ENCODE results near the gene ERICH4.

Gene ERICH4

GRCh38 chr19:41399091-41399490, 43.9 kb upstream of the ERICH4 start:
- Histone ChIP-seq H3K27me3 (ENCODE audit: insufficient read depth, low read depth, severe bottlenecking) (no peaks in the 10 kb centered on the region), H3K27ac (no peak overlapping the region), H3K36me3 (peaks cover 7% of the 10 kb centered on the region), H3K4me3 (ENCODE audit: low read depth, low read length) (no peak overlapping the region), H3K9me3 (ENCODE audit: severe bottlenecking) (no peaks in the 10 kb centered on the region)
- TF ChIP-seq CTCF (IDR thresholded peaks at IDR 0.05; ENCODE audit: low read depth, low read length): no peak
- DNase-seq: no peak

GRCh38 chr19:41399525-41399924, 43.4 kb upstream of the ERICH4 start:
- no peak for DNase-seq
- no peak overlapping the region for H3K27ac ChIP-seq
- H3K27me3 ChIP-seq (ENCODE audit: insufficient read depth, low read depth, severe bottlenecking): no peaks in the 10 kb centered on the region
- no peaks in the 10 kb centered on the region for H3K9me3 ChIP-seq (ENCODE audit: severe bottlenecking)
- no peak overlapping the region for H3K4me3 ChIP-seq (ENCODE audit: low read depth, low read length)
- TF ChIP-seq CTCF (IDR thresholded peaks at IDR 0.05; ENCODE audit: low read depth, low read length): no peak
- H3K36me3 ChIP-seq: peaks cover 4% of the 10 kb centered on the region

- no peak overlapping the region for H3K4me3 ChIP-seq (ENCODE audit: low read depth, low read length)
- no peaks in the 10 kb centered on the region for H3K9me3 ChIP-seq (ENCODE audit: severe bottlenecking)
- no peak for DNase-seq
- H3K36me3 ChIP-seq: peaks cover 3% of the 10 kb centered on the region; the same call in 1 of the 2 replicates
- H3K27ac ChIP-seq: no peak overlapping the region
- H3K27me3 ChIP-seq (ENCODE audit: insufficient read depth, low read depth, severe bottlenecking): no peaks in the 10 kb centered on the region
- TF ChIP-seq CTCF (IDR thresholded peaks at IDR 0.05; ENCODE audit: low read depth, low read length): no peak
These were observed 41.5 kb upstream of the ERICH4 start for GRCh38 chr19:41401483-41401882.

- H3K27ac ChIP-seq: no peak overlapping the region
- no peaks in the 10 kb centered on the region for H3K9me3 ChIP-seq (ENCODE audit: severe bottlenecking)
- no peak for DNase-seq
- H3K36me3 ChIP-seq: peaks cover 3% of the 10 kb centered on the region; the same call in 1 of the 2 replicates
- no peaks in the 10 kb centered on the region for H3K27me3 ChIP-seq (ENCODE audit: insufficient read depth, low read depth, severe bottlenecking)
- no peak for TF ChIP-seq CTCF (IDR thresholded peaks at IDR 0.05; ENCODE audit: low read depth, low read length)
- no peak overlapping the region for H3K4me3 ChIP-seq (ENCODE audit: low read depth, low read length)
These were observed 40.9 kb upstream of the ERICH4 start for GRCh38 chr19:41402010-41402409.

- Histone ChIP-seq H3K9me3 (ENCODE audit: severe bottlenecking) (no peaks in the 10 kb centered on the region), H3K27ac (no peak overlapping the region), H3K27me3 (ENCODE audit: insufficient read depth, low read depth, severe bottlenecking) (no peaks in the 10 kb centered on the region), H3K36me3 (peaks cover 3% of the 10 kb centered on the region; the same call in 1 of the 2 replicates), H3K4me3 (ENCODE audit: low read depth, low read length) (no peak overlapping the region)
- TF ChIP-seq CTCF (IDR thresholded peaks at IDR 0.05; ENCODE audit: low read depth, low read length): no peak
- no peak for DNase-seq
These were observed 39.6 kb upstream of the ERICH4 start for GRCh38 chr19:41403181-41403970.

GRCh38 chr19:41405776-41406175, 37.2 kb upstream of the ERICH4 start:
- Histone ChIP-seq H3K27me3 (ENCODE audit: insufficient read depth, low read depth, severe bottlenecking) (no peaks in the 10 kb centered on the region), H3K36me3 (peaks cover 3% of the 10 kb centered on the region; the same call in 1 of the 2 replicates), H3K4me3 (ENCODE audit: low read depth, low read length) (no peak overlapping the region), H3K9me3 (ENCODE audit: severe bottlenecking) (no peaks in the 10 kb centered on the region), H3K27ac (no peak overlapping the region)
- DNase-seq: no peak
- no peak for TF ChIP-seq CTCF (IDR thresholded peaks at IDR 0.05; ENCODE audit: low read depth, low read length)

Data from WERI-Rb-1 (cell line).